Ovary (tissue), 9 donors: ENCODE results near the gene CCDC50. TPM values are rescaled to one million over a fixed set of nuclear protein-coding genes. Genes with fewer than 3 reads are reported as not detected.

ENCODE experiments used
- DNase-seq, 5 donors: peaks; one replicate each; pipeline ENCODE4 v3.0.0-alpha.2; 2019 to 2020
- H3K27ac ChIP-seq, 2 donors: fragments of 200-600 bp; one replicate each; pipeline versions ENCODE4 v1.5.1 to v1.8.0; 2019 to 2022
- H3K27me3 ChIP-seq: fragments of 200-600 bp; one replicate; pipeline ENCODE4 v1.8.0; 2022
- H3K36me3 ChIP-seq: fragments of 200-600 bp; sonication (generic); one replicate; pipeline ENCODE4 v1.5.1; 2019
- H3K4me1 ChIP-seq: one replicate; pipeline ENCODE4 v1.8.1; 2013; ENCODE audit warnings: mild to moderate bottlenecking, moderate library complexity; ENCODE audit not compliant: insufficient read depth
- H3K4me3 ChIP-seq: fragments of 200-600 bp; sonication (generic); one replicate; pipeline ENCODE4 v1.5.1; 2017
- H3K9me3 ChIP-seq, 2 donors: fragments of 200-600 bp in 1 of 2; sonication (generic) in 1 of 2; one replicate each; pipeline versions ENCODE4 v1.5.1 to v1.8.1; 2013 to 2019; ENCODE audit warnings: mild to moderate bottlenecking in 1 of 2, moderate library complexity in 1 of 2
- EP300 ChIP-seq: sonication (generic); formaldehyde crosslinking; IDR thresholded peaks from one replicate; pipeline ENCODE4 v1.6.1; 2017; ENCODE audit warnings: antibody characterized with exemption
- POLR2A ChIP-seq: fragments of 450-650 bp; IDR thresholded peaks from one replicate; pipeline ENCODE4 v1.6.1; 2017; ENCODE audit warnings: antibody characterized with exemption, mild to moderate bottlenecking, moderate library complexity
- WGBS, 3 donors: extraction: QIAGEN DNeasy Blood & Tissue Kit in 1 of 3; methylation state at CpG; one replicate each; pipeline versions ENCODE4 v1.1.5 to v1.1.7; 2013 to 2017; 5-methylcytosine and 5-hydroxymethylcytosine counted together
- intact Hi-C, 4 donors: fragments of 100-400 bp; cut with DNase I; formaldehyde crosslinking; loops; one replicate each; pipeline versions ENCODE4 v1.11.0 to v1.15.1; 2022 to 2023
- polyA plus RNA-seq, 2 donors: library from polyadenylated mRNA; stranded (reverse); fragments of 200-250 nt in 1 of 2; fragments of 350-450 nt in 1 of 2; fragmentation: Illumina TruSeq in 1 of 2; extraction: RNeasy Lipid Tissue Mini Kit (QIAGEN cat#74804) in 1 of 2; gene quantifications; one replicate each; pipeline ENCODE4 v1.2.3, GENCODE V29; 2013 to 2014
- total RNA-seq, 7 donors: library from RNA; depleted of rRNA in 2 of 7; stranded (reverse); fragments of >200 nt in 2 of 7; fragmentation: NEBNext Ultra II Directional in 3 of 7; extraction: Animal tissue kit (Norgen Biotek cat#: 25700) in 3 of 7; gene quantifications; one replicate each; pipeline versions ENCODE4 v1.1.0 to v1.2.4, GENCODE V29; 2016 to 2023
- TF ChIP-seq, protein P1 (sequence below), 3 donors: fragments of 450-650 bp in 2 of 3; fragments of 200-600 bp in 1 of 3; IDR thresholded peaks; one replicate each; pipeline versions ENCODE4 v1.5.1 to v1.8.0; 2016 to 2022; ENCODE audit warnings: antibody characterized with exemption in 3 of 3, mild to moderate bottlenecking in 1 of 3
- donor health status: DM: no; HTN: no; CAD: no; lungs with moderate emphysema.
- donor health status: DM: no; HTN: no; CAD: no.
- donor health status: Bipolar disorder and iron deficiency.
- donor health status: DM: yes; HTN: yes; CAD: no.
- donor health status: DM: no; HTN: no; CAD: no.
- donor health status: DM: yes; HTN: yes; CAD: no.

The CCDC50 gene
- total and polyA plus RNA-seq, 9 donors, result 39.6 to 85.9 (median 75.2) TPM

GRCh38 chr3:191414732-191415131 is 85.5 kb downstream of the CCDC50 start:
- no peaks in the 10 kb centered on the region for H3K27me3 ChIP-seq
- H3K4me1 ChIP-seq, result no peaks in the 10 kb centered on the region
- TF ChIP-seq EP300, result no peak
- TF ChIP-seq POLR2A, result no peak
- TF ChIP-seq, protein P1, sequence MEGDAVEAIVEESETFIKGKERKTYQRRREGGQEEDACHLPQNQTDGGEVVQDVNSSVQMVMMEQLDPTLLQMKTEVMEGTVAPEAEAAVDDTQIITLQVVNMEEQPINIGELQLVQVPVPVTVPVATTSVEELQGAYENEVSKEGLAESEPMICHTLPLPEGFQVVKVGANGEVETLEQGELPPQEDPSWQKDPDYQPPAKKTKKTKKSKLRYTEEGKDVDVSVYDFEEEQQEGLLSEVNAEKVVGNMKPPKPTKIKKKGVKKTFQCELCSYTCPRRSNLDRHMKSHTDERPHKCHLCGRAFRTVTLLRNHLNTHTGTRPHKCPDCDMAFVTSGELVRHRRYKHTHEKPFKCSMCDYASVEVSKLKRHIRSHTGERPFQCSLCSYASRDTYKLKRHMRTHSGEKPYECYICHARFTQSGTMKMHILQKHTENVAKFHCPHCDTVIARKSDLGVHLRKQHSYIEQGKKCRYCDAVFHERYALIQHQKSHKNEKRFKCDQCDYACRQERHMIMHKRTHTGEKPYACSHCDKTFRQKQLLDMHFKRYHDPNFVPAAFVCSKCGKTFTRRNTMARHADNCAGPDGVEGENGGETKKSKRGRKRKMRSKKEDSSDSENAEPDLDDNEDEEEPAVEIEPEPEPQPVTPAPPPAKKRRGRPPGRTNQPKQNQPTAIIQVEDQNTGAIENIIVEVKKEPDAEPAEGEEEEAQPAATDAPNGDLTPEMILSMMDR (IDR thresholded peaks at IDR 0.05), result no peak
- no peak overlapping the region for H3K4me3 ChIP-seq
- WGBS, 3 donors, result 93 to 96% (median 94%) methylated on average over 1 of the region's 1 CpG
- H3K36me3 ChIP-seq, result no peaks in the 10 kb centered on the region
- H3K27ac ChIP-seq, result no peak overlapping the region
- intact Hi-C loops, result loop anchor here in 3 of 4 donors (5.0 to 10.0 kb wide), 3 partner anchors 1028 to 1033 kb away; no protein-coding TSS in a partner anchor
- DNase-seq, result no peak
- no peaks in the 10 kb centered on the region for H3K9me3 ChIP-seq

GRCh38 chr3:191415566-191415965 is 86.4 kb downstream of the CCDC50 start:
- Histone ChIP-seq H3K36me3 (no peaks in the 10 kb centered on the region), H3K9me3 (no peaks in the 10 kb centered on the region), H3K4me3 (no peak overlapping the region), H3K27ac (no peak overlapping the region), H3K4me1 (no peaks in the 10 kb centered on the region), H3K27me3 (no peaks in the 10 kb centered on the region)
- intact Hi-C loops, result loop anchor here in 3 of 4 donors (5.0 to 10.0 kb wide), 3 partner anchors 1027 to 1032 kb away; no protein-coding TSS in a partner anchor
- 84 to 90% (median 88%) methylated on average over 9 of the region's 9 CpGs for WGBS, 3 donors
- TF ChIP-seq EP300, result no peak
- TF ChIP-seq, protein P1 (IDR thresholded peaks at IDR 0.05), result no peak
- no peak for TF ChIP-seq POLR2A
- no peak for DNase-seq

DNA sequence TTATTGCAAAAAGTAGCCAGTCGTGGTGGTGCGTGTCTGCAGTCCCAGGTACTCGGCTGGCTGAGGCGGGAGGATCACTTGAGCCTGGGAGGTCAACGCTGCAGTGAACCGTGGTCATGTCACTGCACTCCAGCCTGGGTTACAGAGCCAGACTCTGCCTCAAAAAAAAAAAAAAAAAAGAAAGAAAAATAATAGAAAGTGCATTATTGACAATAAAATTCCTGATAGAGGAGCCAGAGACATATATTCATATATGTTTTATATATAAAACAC is 88.2 kb downstream of the CCDC50 start:
- WGBS, 3 donors, result 64 to 78% (median 70%) methylated on average over 6 of the region's 6 CpGs
- Histone ChIP-seq H3K4me3 (no peak overlapping the region), H3K27ac (no peak overlapping the region), H3K9me3 (no peaks in the 10 kb centered on the region), H3K36me3 (no peaks in the 10 kb centered on the region), H3K4me1 (no peaks in the 10 kb centered on the region), H3K27me3 (no peaks in the 10 kb centered on the region)
- TF ChIP-seq EP300 (no peak), POLR2A (no peak)
- TF ChIP-seq, protein P1 (IDR thresholded peaks at IDR 0.05), result no peak
- intact Hi-C loops, result loop anchor here in 3 of 4 donors (5.0 to 10.0 kb wide), 3 partner anchors 1025 to 1030 kb away; no protein-coding TSS in a partner anchor
- DNase-seq, result no peak

DNA sequence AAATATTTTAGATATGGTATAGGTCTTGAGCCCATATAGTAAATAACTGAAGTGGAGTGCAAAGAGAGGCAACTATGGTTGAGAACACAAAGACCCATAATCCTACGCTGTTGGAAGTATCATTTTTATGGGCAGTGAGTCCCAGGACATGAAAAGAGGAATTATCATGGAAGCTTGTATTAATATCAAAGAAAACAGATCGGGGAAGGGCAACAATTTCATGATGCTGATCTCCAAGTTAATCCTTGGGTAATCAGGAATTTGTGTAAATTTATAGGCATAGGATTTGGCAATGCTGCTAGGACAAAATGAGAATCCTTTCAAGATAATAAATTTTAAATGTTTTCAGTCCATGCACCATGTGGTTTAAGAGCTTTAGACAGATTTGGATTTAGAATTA is 91.6 kb downstream of the CCDC50 start:
- Histone ChIP-seq H3K4me3 (no peak overlapping the region), H3K36me3 (no peaks in the 10 kb centered on the region), H3K9me3 (no peaks in the 10 kb centered on the region), H3K4me1 (no peaks in the 10 kb centered on the region), H3K27me3 (no peaks in the 10 kb centered on the region), H3K27ac (no peak overlapping the region)
- intact Hi-C loops, result loop anchor here in 1 of 4 donors (10.0 kb wide), 1 partner anchor 1004 kb away; no protein-coding TSS in a partner anchor
- WGBS, 3 donors, result 90 to 96% (median 96%) methylated on average over 2 of the region's 2 CpGs
- TF ChIP-seq, protein P1 (IDR thresholded peaks at IDR 0.05), result no peak
- TF ChIP-seq POLR2A (no peak), EP300 (no peak)
- no peak for DNase-seq
